Stimulated activated CD4-positive, alpha-beta T cell treated with anti-CD3 and anti-CD28 coated beads, Interleukin-15, amount 100 ng/mL, for 24 hours (primary cell): ENCODE measurements around the gene PNPLA8.

Source experiments
- DNase-seq: peaks from one replicate; pipeline ENCODE4 v3.0.0-alpha.2; 2020

The PNPLA8 gene

GRCh38 chr7:108440613-108441012 lies 85.3 kb downstream of the PNPLA8 start:
- no peak for DNase-seq

GRCh38 chr7:108436906-108437305 lies 89.0 kb downstream of the PNPLA8 start:
- DNase-seq = no peak

- no peak for DNase-seq
Measured at GRCh38 chr7:108434010-108434409, 91.9 kb downstream of the PNPLA8 start.

- no peak for DNase-seq
Measured at GRCh38 chr7:108431099-108431498, 94.8 kb downstream of the PNPLA8 start.

- DNase-seq = no peak
Measured at GRCh38 chr7:108430664-108431063, 95.3 kb downstream of the PNPLA8 start.

GRCh38 chr7:108427766-108428165 lies 98.2 kb downstream of the PNPLA8 start:
- no peak for DNase-seq

GRCh38 chr7:108425714-108426275 lies 100.1 kb downstream of the PNPLA8 start:
- no peak for DNase-seq

- no peak for DNase-seq
Measured at GRCh38 chr7:108424013-108424412, 101.9 kb downstream of the PNPLA8 start.

GRCh38 chr7:108423089-108423989 lies 102.6 kb downstream of the PNPLA8 start:
- DNase-seq = no peak

- no peak for DNase-seq
Measured at GRCh38 chr7:108421720-108422331, 104.1 kb downstream of the PNPLA8 start.
